Astrocyte (in vitro differentiated cells and primary cell): ENCODE measurements around the gene PCSK4. TPM values are rescaled to one million over a fixed set of nuclear protein-coding genes. Genes with fewer than 3 reads are reported as not detected.

ENCODE experiments used
- DNase-seq: peaks from one replicate; pipeline ENCODE4 v3.0.0-alpha.2; 2010; ENCODE audit warnings: low read depth
- FAIRE-seq: peaks from 2 replicates; lab custom pipeline; 2011; peaks lifted over from hg19 to GRCh38; lab: Jason Lieb, UNC
- H2AFZ ChIP-seq: 2 replicates; pipeline ENCODE4 v1.6.0; 2012; ENCODE audit warnings: low read depth, low read length, inconsistent platforms
- H3K27ac ChIP-seq: 2 replicates; pipeline ENCODE4 v1.5.1; 2011; ENCODE audit warnings: low read depth, low read length, inconsistent platforms
- H3K27me3 ChIP-seq: 2 replicates; pipeline ENCODE4 v1.6.0; 2011; ENCODE audit warnings: low read length, inconsistent platforms; ENCODE audit not compliant: insufficient read depth
- H3K36me3 ChIP-seq: 2 replicates; pipeline ENCODE4 v1.5.1; 2011; ENCODE audit warnings: low read length, inconsistent platforms; ENCODE audit not compliant: insufficient read depth
- H3K4me1 ChIP-seq: 2 replicates; pipeline ENCODE4 v1.5.1; 2011; ENCODE audit warnings: low read length, inconsistent platforms; ENCODE audit not compliant: insufficient read depth
- H3K4me2 ChIP-seq: 2 replicates; pipeline ENCODE4 v1.6.0; 2012; ENCODE audit warnings: low read length, inconsistent platforms
- H3K4me3 ChIP-seq: 2 replicates; pipeline ENCODE4 v1.5.1; 2011; ENCODE audit warnings: low read depth, mild to moderate bottlenecking, low read length, inconsistent platforms; ENCODE audit not compliant: insufficient read depth
- H3K79me2 ChIP-seq: 2 replicates; pipeline ENCODE4 v1.6.0; 2012; ENCODE audit warnings: mild to moderate bottlenecking, low read length, inconsistent platforms; ENCODE audit not compliant: insufficient read depth
- H3K9ac ChIP-seq: 2 replicates; pipeline ENCODE4 v1.6.0; 2012; ENCODE audit warnings: mild to moderate bottlenecking, low read length, inconsistent platforms
- H3K9me3 ChIP-seq: 2 replicates; pipeline ENCODE4 v1.5.1; 2012; ENCODE audit warnings: low read depth, mild to moderate bottlenecking, low read length, inconsistent platforms; ENCODE audit not compliant: insufficient read depth
- H4K20me1 ChIP-seq: 2 replicates; pipeline ENCODE4 v1.6.0; 2012; ENCODE audit warnings: low read length, inconsistent platforms; ENCODE audit not compliant: insufficient read depth
- H3K27ac Mint-ChIP-seq: one replicate; pipeline ENCODE4 v1.8.0; 2021; ENCODE audit warnings: mild to moderate bottlenecking, mixed read lengths; ENCODE audit not compliant: unreplicated experiment
- H3K27me3 Mint-ChIP-seq: one replicate; pipeline ENCODE4 v1.8.0; 2021; ENCODE audit warnings: low read depth, mixed read lengths; ENCODE audit not compliant: unreplicated experiment
- H3K36me3 Mint-ChIP-seq: one replicate; pipeline ENCODE4 v1.8.0; 2021; ENCODE audit warnings: low read depth, mixed read lengths; ENCODE audit not compliant: unreplicated experiment
- H3K4me1 Mint-ChIP-seq: one replicate; pipeline ENCODE4 v1.8.0; 2021; ENCODE audit warnings: low read depth, mixed read lengths; ENCODE audit not compliant: unreplicated experiment
- H3K4me3 Mint-ChIP-seq: one replicate; pipeline ENCODE4 v1.8.0; 2021; ENCODE audit warnings: mild to moderate bottlenecking, moderate library complexity, mixed read lengths; ENCODE audit not compliant: unreplicated experiment
- H3K9me3 Mint-ChIP-seq: one replicate; pipeline ENCODE4 v1.8.0; 2021; ENCODE audit warnings: mild to moderate bottlenecking, mixed read lengths; ENCODE audit not compliant: unreplicated experiment
- CTCF ChIP-seq: IDR thresholded peaks from 2 replicates; pipeline ENCODE4 v1.5.1; 2011; ENCODE audit warnings: low read depth, mild to moderate bottlenecking, inconsistent platforms, low read length, moderate library complexity; ENCODE audit not compliant: insufficient read depth
- EZH2 ChIP-seq: IDR thresholded peaks from 2 replicates; pipeline ENCODE4 v1.6.1; 2012; ENCODE audit warnings: mild to moderate bottlenecking, low read length, inconsistent platforms; ENCODE audit not compliant: insufficient read depth
- total RNA-seq: library from RNA; stranded (reverse); gene quantifications from 2 replicates; pipeline ENCODE4 v1.2.1, GENCODE V29; 2021

Gene PCSK4
- total RNA-seq, 1 donor from 2014 or later: 2.7 TPM

DNA sequence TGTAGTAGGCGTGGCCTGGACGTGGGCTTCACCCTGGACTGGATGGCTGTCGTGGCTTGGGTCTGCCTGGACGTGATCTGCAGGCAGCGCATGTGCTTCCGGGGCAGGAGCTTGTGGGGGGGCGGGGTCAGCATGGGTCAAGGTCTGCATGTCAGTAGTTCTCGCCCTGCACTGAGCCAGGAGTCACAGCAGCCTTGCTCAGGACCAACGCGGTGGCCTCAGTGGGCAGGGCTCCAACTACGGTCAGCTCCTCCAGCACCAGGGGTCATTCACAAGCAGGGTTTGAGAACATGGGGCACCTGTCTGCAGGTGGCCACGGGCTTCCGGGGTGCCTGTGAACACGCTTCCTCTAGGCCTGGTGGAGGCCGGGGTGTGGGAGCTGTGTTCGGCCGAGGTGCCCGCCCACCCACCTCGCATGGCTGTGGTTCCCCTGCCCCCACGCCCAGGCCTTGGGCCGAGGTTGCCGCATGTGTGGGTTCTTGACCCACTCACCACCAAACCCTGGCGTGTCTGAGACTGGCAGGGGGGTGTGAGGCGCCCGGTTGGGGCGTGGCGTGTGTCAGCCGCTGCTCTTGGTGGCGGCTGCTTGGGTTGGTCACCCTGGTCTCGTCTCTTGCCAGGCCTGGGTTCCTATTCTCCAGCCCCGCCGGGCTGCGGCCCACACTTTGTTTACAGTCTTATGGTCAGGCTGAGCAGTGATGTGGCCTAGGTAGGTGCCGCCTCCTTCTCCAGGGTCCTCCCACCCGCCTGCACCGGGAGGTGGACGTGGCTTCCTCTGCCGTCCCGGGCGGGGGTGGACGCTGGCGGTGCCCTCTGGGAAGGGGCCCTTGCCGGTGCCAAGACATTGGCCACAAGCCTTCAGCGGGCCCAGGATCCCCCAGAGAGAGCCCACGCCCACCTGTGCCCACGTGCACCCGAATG is 56.8 kb downstream of the PCSK4 start:
- Mint-ChIP-seq H3K9me3 (no peaks in the 10 kb centered on the region), H3K27ac (no peak overlapping the region)
- peaks cover 2% of the 10 kb centered on the region for H3K4me1 ChIP-seq

GRCh38 chr19:1432507-1432887 is 57.7 kb downstream of the PCSK4 start:
- H4K20me1 ChIP-seq: peaks cover 35% of the 10 kb centered on the region
- no peak overlapping the region for H2AFZ ChIP-seq
- Mint-ChIP-seq H3K27ac (peak overlapping the region; percentile 47), H3K4me3 (no peak overlapping the region), H3K9me3 (no peaks in the 10 kb centered on the region), H3K36me3 (peaks cover 6% of the 10 kb centered on the region), H3K4me1 (no peaks in the 10 kb centered on the region), H3K27me3 (no peaks in the 10 kb centered on the region)
- no peak overlapping the region for H3K9ac ChIP-seq
- DNase-seq (no peak), FAIRE-seq (no peak)
- H3K4me1 ChIP-seq: peaks cover 2% of the 10 kb centered on the region
- no peaks in the 10 kb centered on the region for H3K27me3 ChIP-seq
- H3K36me3 ChIP-seq: peaks cover 10% of the 10 kb centered on the region
- no peaks in the 10 kb centered on the region for H3K9me3 ChIP-seq
- H3K27ac ChIP-seq: no peak overlapping the region
- H3K4me2 ChIP-seq: no peak overlapping the region
- peaks cover 34% of the 10 kb centered on the region for H3K79me2 ChIP-seq
- H3K4me3 ChIP-seq: no peak overlapping the region
- TF ChIP-seq EZH2 (no peak), CTCF (no peak)

More for the DNA sequence above, 56.8 kb downstream of the PCSK4 start:
- Mint-ChIP-seq H3K4me3 (no peak overlapping the region), H3K36me3 (peaks cover 3% of the 10 kb centered on the region), H3K27me3 (no peaks in the 10 kb centered on the region), H3K4me1 (no peaks in the 10 kb centered on the region)
- Histone ChIP-seq H4K20me1 (peaks cover 34% of the 10 kb centered on the region), H3K27ac (no peak overlapping the region), H3K36me3 (peaks cover 5% of the 10 kb centered on the region), H3K27me3 (no peaks in the 10 kb centered on the region), H3K4me2 (no peak overlapping the region), H2AFZ (no peak overlapping the region), H3K9me3 (no peaks in the 10 kb centered on the region), H3K4me3 (no peak overlapping the region), H3K79me2 (peaks cover 29% of the 10 kb centered on the region), H3K9ac (no peak overlapping the region)
- no peak for TF ChIP-seq EZH2
- TF ChIP-seq CTCF: no peak
- no peak for FAIRE-seq
- no peak for DNase-seq
